Thyroid gland (tissue), 4 donors: ENCODE measurements around the gene GRIA1.

Experiments used
- CTCF ChIP-seq, 6 experiments: fragments of 200-600 bp in 3 of 6; fragments of 450-650 bp in 3 of 6; sonication (generic) in 3 of 6; IDR thresholded peaks; one replicate each; pipeline ENCODE4 v1.5.1; 2016 to 2019; ENCODE audit warnings: antibody characterized with exemption in 6 of 6, mild to moderate bottlenecking in 2 of 6, inconsistent platforms in 1 of 6, moderate library complexity in 1 of 6
- POLR2A ChIP-seq, 2 donors: fragments of 450-650 bp; IDR thresholded peaks; one replicate each; pipeline ENCODE4 v1.6.1; 2017; ENCODE audit warnings: antibody characterized with exemption in 2 of 2, mild to moderate bottlenecking in 2 of 2, moderate library complexity in 1 of 2

GRCh38 chr5:153491038-153491744, 721 bp downstream of the GRIA1 start:
- no peak for TF ChIP-seq CTCF (IDR thresholded peaks at IDR 0.05)
- TF ChIP-seq POLR2A (IDR thresholded peaks at IDR 0.05): no peak
